Measurements from ENCODE around the gene SIGLEC1.

The SIGLEC1 gene

DNA sequence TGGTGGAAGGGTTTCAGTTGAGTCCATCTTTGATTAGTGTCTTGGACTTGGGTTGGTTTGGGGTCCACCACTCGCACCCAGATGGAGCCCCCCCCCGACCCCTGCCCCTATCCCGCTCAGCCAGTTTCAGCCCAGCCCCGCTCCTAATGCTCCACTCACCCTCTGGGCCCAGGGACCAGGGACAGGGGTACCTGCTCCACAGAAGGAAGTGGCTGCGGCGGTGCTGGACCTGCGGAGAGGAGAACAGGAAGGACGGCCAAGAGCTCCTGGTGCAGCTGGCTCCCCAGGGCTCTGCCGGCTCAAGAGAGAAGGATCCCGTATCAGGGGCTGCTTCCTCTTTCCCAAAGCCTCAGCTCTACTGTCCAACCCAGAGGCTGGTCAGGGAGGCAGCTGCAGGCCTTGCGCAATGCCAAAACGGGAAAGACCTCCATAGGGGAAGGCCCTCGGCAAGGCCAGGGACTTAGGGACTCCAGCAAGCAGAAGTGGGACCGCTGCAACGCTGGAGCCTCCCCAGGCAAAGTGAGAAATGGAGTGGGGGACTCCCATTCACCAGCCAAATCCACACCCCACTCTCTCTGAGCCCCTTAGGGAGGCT, at the start of gene SIGLEC1:
SIGLEC1 (minus strand) TSS at position 322 of the 595 bp plus-strand sequence. CDS start 5,472 bp downstream, outside the sequence.
- no peak for DNase-seq

DNA sequence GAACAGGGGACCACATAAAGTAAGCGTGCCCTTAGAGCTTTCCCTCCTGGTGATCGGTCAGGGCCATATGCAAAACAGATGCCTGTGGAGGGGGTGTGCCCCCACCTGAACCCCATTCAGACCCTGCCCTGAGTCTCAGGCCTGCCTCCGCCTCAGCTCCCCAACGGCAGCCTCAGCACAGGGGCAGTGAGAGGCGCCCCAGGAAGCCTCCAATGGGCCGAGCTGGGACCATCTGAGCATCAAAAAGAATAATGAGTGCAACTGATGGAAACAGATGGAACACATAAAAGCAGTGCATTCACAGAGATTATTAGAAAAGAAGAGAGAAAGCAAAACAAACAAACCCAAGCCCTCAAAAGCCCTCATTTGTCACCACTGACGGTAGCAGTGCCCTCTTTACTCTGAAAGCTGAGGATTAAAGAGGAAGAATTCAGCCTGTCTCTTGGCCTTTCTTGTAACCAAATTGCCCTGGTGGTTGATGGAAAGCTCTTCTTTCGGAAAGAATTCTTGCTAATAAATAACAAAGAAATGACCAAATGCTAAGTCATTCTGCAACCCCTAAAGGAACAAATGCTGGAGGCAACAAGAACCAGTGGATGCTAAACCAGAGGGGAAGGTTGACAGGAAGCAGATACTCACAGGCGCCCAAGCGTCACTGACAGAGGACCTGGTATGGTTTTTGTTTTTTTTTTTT, 48.4 kb upstream of the SIGLEC1 start:
- DNase-seq, result no peak

DNA sequence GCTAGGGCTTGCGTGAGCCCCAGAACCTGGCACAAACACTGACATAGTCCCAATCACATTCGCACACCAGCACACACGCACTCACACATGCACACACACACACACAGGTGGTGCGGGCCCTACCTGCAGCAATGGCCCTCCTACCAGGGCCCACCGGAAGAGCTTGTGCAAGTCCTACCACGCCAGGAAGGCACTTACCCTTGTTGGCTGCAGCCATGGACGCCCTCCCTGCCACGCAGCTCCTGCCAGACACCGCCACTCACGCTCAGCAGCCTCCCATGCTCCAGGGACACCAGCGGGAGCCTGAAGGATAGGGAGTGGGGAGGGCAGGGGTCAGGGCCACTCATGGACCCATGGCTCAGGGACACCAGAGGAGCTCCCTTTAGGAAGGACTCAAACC, 47.5 kb upstream of the SIGLEC1 start:
- DNase-seq, result no peak

- no peak for DNase-seq
These were observed 47.0 kb upstream of the SIGLEC1 start for GRCh38 chr20:3759316-3759823.

DNA sequence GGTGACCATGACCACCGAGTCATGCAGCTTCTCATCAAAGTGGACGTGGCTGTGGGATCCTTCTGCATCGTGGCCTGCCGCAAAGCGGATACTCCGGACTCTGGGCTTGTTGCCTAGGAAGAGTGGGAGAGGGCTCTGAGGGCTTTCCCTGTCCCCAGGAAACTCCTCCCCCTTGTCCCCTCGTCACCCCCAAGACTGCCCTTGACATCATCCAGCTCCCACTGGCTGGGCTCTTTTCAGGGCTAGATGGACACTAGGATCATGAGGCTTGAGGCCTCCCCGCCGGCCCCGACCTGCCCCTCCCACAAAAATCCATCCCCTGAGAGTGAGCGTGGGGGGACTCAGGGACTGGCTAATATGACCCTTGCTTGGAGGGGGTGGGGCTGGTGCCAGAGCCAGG, 46.2 kb upstream of the SIGLEC1 start:
- DNase-seq, result no peak

GRCh38 chr20:3757268-3757667, 44.9 kb upstream of the SIGLEC1 start:
- no peak for DNase-seq

DNA sequence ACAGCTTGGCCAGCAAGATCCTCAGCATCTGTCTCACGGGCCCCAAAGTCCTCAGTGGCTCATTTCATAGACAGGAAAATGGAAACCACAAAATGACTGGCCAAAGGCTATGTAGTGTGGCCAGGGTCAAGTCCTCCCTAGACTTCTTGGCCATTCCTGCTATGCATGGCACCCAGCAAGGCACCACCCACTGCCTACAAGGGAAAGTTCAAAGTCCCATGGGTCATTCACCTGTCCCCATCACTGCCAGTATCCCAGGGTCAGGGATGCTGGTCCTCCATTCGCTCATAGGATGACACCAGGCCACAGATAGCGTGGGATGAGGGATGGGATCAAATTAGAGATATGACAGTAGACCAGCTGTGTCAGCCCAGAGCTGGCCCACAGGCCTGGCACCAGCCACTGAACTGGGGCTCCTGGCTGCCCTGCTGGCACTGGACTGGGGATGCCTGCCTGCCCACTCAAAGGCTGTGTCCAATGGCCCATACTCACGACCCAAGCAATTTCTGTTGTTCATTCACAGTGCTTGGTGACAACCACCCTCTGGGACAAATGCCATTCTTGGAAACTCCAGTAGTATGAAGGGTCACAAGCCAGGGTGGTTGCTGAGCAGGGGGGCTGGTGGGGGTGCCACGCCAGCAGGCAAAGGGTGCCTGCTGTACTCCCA, 43.5 kb upstream of the SIGLEC1 start:
- DNase-seq, result no peak

GRCh38 chr20:3755269-3755668, 42.9 kb upstream of the SIGLEC1 start:
- DNase-seq, result no peak

DNA sequence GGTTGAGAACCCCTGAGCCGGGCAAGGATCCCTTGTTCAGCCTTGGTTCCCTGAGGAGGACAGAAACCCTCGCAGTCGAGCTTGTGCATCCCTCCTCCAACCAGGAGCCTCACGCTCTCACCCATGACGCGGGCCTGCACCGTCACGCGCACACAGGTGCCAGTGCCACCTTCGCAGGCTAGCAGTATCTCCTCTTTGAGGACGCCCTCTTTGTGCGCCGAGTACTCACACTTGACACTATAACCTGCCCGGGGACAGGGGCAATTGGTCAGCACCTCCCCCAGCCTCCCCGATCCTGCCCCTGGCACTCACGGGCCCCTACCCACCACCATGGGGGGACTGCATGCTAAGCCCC, 41.9 kb upstream of the SIGLEC1 start:
- DNase-seq, result no peak

DNA sequence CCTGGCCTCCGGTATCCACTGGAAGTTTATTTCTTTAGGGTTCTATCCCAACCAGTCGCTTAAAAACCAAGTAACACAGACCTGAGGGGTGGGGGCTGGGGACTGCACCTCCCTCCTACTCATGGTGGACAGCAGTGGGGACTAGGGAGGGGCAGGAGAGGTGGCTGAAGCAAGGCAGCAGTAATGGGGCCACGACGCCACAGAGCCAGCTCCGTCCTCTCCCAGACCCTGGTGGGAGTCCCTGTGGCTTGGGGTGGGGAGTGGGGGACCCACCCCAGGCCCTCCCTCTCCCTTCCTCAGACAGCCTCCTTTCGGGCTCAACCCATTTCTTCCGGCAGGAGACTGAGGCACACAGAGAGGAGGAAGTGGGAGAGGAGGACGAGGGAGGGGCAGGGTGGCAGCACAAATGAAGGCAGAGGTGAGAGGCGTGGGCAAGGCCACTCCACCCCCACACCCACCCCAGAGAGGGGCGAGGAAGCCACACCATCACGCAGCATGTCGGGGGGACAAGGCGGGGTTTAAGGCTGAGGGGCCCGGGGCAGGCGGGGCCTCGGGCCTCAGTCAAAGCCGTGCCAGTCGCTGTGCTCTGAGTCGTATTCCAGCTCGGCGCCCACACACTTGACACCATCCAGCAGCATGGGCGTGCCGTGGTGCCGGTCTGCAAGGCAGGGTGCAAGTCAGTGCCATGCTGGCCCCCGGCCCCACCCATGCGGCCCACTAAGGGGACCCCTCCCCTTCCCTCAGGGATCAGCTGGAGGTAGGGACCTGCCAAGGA, 41.3 kb upstream of the SIGLEC1 start:
- DNase-seq, result no peak

DNA sequence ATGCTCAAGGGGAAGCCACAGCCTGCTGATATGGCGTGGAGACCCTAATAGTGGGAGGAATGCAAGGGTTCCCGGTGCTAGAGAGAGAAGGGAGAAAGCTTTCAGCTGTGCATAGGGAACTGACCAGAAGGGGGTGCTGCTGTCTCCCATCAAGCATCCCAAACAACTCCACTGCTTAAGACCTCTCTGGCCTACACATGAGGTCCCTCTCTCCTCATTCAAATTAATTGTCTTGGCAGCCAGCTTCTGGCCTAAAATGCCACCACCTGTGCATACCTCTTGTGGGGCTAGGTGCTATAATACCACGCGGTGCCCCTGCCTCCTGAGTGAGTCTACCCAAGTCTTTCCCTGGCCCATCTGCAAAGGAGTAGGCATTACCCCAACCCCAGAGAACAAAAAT, 40.7 kb upstream of the SIGLEC1 start:
- DNase-seq, result peak; percentile 54

DNA sequence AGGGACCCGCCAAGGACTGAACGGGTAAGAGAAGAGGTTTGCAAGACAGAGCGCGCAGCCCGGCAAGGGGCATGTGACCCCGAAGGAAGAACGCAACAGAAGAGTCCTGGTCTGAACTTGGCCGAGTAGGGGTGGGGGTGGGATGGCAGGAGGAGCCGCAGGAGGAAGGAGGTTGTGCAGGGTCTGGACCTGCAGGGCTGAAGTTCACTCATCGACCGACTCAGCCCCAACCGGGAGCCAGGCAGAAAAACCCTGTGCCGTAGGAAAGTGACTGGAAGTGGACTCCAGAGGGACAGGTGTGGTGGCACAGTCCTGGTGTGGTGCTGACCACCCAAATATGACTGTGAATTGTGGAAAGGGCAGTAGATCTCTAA, 40.0 kb upstream of the SIGLEC1 start:
- DNase-seq, result no peak

DNA sequence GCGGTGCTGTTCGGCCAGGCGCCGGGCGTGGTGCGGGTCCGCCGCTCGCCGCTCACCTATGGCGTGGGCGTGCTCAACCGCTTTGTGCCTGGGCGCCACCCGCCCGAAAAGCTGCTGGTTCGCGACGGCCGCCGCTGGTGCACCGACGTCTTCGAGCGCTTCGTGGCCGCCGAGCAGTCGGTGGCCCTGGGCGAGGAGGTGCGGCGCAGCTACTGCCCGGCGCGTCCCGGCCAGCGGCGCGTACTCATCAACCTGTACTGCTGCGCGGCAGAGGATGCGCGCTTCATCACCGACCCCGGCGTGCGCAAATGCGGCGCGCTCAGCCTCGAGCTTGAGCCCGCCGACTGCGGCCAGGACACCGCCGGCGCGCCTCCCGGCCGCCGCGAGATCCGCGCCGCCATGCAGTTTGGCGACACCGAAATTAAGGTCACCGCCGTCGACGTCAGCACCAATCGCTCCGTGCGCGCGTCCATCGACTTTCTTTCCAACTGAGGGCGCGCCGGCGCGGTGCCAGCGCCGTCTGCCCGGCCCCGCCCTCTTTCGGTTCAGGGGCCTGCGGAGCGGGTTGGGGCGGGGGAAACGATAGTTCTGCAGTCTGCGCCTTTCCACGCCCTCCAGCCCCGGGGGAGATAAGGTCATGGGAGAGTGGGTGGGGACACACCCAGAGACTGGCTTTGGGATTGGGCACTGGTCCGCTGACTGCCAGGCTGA, 39.4 kb upstream of the SIGLEC1 start:
- DNase-seq, result peak; percentile 62

- no peak for DNase-seq
These were observed 38.9 kb upstream of the SIGLEC1 start for GRCh38 chr20:3751305-3751674.

- DNase-seq, result peak; percentile 28
These were observed 37.5 kb upstream of the SIGLEC1 start for GRCh38 chr20:3749689-3750531.

DNA sequence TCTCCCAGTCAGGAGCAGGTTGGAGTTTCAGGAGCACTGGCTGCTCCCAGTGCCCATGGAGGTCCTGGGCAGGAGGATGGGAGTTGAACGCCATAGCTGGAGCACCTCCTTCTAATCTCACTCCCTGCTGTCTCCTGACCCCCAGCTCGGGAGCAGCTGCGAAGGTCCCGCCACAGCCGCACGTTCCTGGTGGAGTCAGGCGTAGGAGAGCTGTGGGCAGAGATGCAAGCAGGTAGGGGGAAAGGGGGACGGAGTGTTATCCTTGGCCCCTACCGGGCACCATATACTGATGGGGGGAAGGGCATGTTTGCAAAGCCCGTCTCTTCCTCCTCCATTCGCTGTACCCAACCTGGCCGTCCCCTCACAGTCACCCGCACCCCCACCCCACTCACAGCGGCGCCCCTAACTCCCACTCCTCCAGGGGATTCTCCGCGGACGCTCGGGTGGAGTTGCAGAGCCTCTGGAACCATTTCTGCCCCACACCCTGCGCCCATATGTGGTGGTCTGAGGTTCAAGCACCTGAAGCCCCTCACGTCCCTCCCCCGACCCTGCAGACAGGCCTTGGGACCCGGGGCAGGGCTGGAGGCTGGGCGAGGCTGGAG, 36.8 kb upstream of the SIGLEC1 start:
- DNase-seq, result no peak

DNA sequence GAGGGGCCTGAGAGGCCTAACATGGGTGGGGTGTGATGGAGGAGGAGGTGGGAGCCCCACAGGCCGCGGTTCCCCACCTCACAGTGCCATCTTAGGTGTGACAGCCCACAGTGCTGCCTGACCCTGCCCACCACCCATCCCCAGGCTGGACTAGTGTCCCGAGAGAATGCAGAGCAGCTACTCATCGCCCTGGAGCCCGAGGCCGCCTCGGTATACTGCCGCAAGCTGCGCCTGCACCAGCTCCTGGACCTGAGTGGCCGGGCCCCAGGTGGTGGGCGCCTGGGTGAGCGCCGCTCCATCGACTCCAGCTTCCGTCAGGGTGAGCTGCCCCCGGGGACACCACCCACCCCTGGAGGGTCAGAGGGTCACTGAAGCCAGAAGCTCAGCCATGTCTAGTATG, 35.7 kb upstream of the SIGLEC1 start:
- DNase-seq, result no peak

DNA sequence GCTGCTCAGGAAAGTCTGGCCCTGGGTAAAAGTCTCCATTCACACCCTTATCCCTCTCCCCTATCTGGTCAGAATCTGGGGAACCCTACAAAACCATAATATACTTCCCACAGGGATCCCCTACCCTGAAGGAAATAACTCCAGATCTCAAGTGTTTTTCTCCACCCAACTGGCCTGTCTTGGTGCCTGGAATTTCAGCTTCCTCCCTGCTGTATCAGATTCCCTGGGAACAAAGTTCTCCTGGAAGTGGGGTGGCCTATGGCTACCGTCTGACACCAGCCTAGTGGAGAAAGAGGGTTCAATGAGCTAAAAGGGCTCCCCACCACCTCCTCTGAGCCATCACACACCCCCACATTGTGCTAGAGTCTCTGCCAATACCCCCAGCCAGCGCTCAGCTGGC, 35.1 kb upstream of the SIGLEC1 start:
- DNase-seq, result no peak

GRCh38 chr20:3745686-3746173, 33.3 kb upstream of the SIGLEC1 start:
- DNase-seq, result no peak

DNA sequence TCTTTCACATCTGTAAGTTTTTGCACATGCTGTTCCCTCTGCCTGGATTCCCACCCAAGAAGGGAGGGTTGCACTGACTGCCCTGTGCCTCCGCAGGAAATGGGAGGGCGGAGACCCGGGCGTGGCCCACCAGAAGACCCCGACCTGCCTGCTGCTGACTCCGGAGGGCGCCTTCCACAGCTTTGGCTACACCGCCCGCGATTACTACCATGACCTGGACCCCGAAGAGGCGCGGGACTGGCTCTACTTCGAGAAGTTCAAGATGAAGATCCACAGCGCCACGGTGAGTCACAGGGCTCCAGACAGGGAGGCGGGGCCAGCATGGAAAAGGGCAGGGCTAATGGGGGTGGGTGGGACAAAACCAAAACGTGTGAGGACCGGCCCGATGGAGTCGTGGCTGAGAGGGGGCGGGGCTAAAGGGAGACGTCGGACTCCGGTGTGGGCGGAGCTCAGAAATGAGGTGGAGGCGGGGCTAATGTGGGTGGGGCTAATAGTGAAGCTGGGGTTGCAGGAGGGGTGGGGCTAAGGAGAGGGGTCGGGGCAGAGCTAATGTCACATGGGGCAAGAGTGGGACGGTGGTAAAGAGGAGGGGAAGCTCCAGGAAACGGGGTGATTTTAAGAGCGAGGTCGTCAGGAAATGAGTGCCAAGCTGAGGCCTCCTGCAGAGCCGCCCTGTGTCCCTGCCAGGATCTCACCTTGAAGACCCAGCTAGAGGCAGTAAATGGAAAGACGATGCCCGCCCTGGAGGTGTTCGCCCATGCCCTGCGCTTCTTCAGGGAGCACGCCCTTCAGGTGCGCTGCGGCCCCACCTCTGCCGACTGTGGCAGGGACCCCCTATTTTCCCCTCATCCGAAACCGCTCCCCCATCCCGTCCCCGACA, 32.6 kb upstream of the SIGLEC1 start:
- peak; percentile 69 for DNase-seq
